HG03571 (cell line): ENCODE data around the gene PHLPP1.
A peak's percentile ranks its signal among the peaks of the same experiment; 100 is the strongest.

Source experiments
- ATAC-seq: cut with Tn5 transposase; IDR thresholded peaks from one replicate; pipeline ENCODE4 v1.9.1; 2021; ENCODE audit not compliant: unreplicated experiment

Gene PHLPP1

DNA sequence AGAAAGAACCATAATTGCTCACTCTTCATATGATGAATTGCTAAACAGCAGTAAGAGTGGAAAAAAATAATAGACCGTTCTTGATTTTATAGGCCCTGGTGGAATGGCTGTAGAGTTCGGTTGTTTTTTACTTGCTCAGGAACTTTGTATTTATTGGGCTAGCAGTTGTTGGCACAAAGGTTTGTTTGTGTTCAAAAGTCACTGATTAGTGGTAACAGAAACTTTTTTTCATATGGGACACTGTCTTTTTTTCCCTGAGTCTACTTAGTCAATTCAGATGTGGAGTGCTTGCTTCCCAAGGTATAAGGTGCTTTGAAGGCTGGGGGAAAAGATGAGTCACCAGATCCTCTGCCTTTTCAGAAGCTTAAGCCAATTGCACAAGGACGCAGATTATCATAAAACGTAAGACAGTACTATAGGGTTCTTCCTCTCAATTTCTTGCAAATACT is 25.8 kb downstream of the PHLPP1 start:
- ATAC-seq: no peak

GRCh38 chr18:62741584-62741983 is 26.2 kb downstream of the PHLPP1 start:
- no peak for ATAC-seq

GRCh38 chr18:62744076-62744968 is 29.0 kb downstream of the PHLPP1 start:
- ATAC-seq: peak; percentile 80

DNA sequence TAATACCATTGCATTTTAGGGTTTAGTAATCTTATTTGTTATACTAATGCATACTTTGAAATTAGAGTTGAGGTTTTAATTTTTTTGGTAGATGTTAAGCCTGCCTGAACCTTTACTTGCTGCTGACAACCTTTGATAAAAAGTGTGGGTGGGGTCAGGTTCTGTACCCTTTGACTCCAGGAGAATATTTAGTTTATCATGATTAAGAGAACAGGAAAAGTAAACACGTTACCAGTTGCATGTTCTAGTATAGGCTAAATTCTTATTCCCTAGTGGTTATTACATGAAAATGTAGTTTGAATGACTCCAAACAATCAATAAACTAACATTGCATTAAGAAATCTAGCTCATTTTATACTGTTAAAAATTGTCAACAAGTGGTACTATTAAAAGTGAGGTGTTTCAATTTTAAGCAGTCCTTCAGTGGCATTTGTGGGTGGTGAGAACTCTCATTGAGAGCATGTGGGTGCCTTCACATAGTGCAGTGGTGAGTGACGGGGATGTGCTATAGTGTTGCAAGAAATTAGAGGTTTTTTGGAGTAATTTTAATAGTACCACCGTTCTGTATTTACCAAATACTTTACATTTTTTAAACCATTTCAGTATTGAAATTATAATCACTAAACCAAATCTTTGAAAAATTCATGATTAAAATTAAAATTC is 29.9 kb downstream of the PHLPP1 start:
- no peak for ATAC-seq

DNA sequence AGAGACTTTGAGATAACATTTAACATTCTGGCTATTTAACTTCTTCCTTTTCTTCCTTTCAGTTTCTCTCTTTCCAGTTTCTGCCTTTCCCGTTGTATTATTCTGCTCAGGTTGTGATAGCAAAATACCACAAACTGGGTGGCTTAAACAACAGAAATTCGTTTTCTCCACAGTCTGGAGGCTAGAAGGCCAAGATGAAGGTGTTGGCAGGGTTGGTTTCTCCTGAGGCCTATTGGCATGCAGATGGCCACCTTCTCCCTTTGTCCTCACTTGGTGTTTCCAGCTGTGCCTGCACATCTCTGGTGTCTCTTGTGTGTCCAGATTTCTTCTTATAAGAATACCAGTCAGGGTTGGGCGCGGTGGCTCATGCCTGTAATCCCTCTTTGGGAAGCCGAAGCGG is 34.0 kb downstream of the PHLPP1 start:
- ATAC-seq: no peak

DNA sequence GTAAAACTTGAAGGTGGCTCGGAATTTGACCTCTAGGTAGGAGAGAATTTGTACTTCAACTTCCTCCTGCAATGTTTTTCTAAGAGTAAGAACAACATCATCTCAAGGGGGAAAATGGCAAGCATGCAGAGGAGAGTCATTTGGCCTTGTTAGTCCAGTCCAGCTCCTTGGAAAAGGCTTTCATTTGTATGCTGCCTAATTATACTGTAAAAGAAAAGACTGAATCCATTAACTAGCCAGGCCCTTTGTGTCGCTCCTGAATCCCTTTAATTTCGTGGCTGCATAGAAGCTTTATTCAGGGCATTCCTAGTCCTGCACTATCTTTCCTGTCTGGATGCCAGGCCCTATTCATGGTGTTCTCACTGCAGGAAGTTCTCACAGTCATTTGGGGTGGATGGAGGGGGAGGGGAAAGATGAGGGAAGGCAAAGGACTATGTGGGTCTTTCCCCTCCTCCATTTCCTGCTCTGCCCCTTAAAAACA is 36.0 kb downstream of the PHLPP1 start:
- no peak for ATAC-seq

- ATAC-seq: no peak
Measured at GRCh38 chr18:62751977-62752376, 36.6 kb downstream of the PHLPP1 start.

GRCh38 chr18:62754026-62754425 is 38.7 kb downstream of the PHLPP1 start:
- ATAC-seq: no peak

DNA sequence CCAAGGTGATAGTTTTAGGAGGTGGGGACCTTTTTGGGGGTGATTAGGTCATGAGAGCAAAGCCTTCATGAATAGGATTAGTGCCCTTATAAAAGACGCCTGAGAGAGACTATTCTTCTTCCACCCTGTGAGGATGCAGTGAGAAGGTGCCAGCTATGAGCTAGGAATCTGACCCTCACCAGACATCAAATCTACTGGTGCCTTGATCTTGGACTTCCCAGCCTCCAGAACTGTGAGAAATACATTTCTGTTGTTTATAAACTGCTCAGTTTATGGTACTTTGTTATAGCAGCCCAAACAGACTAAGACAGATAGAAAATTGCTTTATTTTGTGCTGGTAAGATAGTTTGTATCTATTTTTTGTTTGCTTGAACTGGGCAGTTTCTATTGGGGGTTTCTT is 40.1 kb downstream of the PHLPP1 start:
- ATAC-seq: no peak

GRCh38 chr18:62755946-62756345 is 40.6 kb downstream of the PHLPP1 start:
- ATAC-seq: no peak

- ATAC-seq: no peak
Measured at GRCh38 chr18:62757399-62758010, 42.2 kb downstream of the PHLPP1 start.

GRCh38 chr18:62758591-62758990 is 43.2 kb downstream of the PHLPP1 start:
- no peak for ATAC-seq

DNA sequence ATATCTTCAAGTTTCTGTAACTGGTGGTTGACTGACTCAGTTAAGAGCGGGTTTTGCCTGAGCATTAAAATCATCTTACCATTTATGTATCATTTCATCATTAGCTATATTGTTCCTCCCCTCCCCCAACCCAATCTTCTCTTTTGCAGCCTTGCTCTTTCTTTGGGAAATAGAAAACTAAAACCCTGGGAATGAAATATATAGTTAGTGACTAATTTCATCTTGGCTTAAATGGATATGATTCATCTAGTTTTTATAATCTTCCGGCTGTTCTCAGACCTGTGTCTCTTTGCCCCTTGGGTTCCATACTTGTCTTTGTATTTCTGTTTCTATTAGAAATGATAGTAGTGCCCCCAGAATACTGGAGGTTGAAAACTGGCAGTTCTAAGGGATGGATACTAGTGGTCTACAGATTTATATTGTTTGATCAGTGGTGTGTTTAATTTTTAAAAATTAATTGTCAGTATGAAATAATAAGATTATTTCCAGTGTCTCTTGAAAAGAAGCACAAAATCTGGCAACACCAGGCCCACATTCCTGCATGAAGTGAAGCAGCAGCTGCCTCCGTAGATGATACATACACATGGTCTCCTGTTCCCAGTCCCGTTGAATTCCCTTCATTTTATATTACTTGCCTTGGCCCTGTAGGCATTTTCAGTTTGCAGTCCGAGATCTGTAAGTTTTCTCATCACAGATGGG is 44.5 kb downstream of the PHLPP1 start:
- ATAC-seq: no peak

GRCh38 chr18:62760403-62760734 is 45.0 kb downstream of the PHLPP1 start:
- no peak for ATAC-seq

DNA sequence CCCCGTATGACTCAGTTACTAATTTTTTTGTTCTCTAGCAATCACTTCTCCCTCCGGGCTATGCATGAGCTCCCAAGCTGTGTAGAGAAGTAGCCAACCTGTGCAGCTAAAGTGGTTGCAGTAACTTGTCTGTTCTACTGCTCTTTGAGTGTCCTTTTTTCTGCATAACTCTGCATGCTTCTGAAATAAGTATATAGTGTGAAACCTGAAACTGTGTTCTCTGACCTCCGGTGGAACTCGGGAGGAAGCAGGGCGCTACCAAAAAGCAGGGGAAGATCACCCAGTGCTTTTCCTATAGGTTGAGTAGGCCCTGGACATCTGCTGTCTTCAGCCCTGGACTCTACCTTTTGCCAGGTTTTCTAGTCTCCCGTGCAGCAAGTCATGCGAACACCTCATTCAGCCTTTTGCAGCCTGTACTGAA is 47.8 kb downstream of the PHLPP1 start:
- no peak for ATAC-seq

DNA sequence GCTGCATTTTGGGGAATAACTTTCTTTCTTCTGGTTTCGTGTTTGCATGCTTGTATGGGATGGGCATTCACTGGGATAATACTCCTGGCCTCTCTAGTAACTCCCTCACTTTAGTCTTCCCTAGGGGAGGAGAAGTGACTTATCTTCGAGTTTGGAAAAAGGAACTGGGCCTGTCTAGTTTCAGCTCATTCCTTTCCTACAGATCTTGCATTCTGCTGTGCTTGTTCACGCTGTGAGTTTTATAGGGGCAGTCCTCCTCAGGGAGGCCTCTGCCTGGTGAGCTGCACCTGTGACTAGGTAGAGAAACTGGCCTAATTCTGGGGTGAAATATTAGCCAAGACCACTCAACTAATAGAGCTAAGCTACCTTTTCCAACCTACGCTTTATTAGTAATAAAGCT is 50.9 kb downstream of the PHLPP1 start:
- no peak for ATAC-seq

DNA sequence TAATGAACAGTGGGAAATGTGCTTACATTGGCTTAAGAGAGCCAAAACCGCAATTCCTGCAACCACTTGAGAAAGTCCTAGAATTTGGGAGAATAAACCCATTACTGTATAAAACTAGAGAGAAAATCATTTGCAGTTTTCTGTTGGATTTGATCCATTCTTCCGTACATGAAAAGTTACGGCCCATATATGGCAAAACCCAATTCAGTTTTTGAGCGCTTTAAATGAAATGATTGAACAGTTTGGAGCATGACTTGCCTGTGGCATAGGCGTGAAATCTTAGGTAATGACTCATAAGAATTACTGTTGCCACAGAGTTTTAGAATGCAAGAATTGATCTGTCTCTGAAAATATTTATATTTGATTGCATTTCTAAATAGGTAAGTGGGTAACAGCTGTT is 52.0 kb downstream of the PHLPP1 start:
- no peak for ATAC-seq

DNA sequence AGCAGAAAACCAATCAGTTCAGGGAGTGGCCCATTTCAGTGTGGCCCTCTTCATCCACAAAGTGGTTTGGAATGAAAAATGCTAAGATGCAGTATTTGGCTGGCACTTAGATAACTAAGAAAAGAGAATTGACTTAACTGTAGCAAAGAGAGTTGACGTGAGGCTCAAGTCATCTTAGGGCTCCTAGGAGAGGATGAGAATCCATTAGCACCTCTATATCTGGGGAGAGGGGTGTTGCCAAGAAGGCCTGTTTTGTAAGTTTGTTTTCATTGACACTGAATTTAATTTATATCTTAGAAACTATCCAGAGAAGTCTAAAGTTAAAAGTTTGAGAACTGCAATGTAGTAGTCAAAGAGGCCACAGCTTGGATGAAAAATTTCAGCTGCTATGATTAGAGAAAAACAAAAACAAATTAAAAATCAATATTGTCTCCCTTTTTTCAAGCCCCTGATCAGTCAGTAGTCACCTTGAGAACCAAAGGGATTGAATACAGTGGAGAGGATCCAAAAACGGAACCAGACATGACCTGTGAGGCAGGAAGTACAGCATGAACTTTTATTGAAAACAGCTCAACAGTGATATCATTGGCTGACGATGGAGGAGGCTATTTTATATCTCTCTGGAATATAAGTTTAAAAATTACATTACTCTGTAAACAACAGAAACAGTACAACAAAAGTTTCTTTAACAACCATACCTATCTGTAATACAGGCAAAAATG is 52.7 kb downstream of the PHLPP1 start:
- ATAC-seq: no peak

- no peak for ATAC-seq
Measured at GRCh38 chr18:62768558-62768943, 53.2 kb downstream of the PHLPP1 start.

- ATAC-seq: no peak
Measured at GRCh38 chr18:62769216-62769615, 53.9 kb downstream of the PHLPP1 start.
